H9 (cell line): Measurements from ENCODE around the gene VEZT. TPM values are rescaled to one million over a fixed set of nuclear protein-coding genes. Genes with fewer than 3 reads are reported as not detected.

Experiments
- DNase-seq: peaks from one replicate; pipeline ENCODE4 v3.0.0-alpha.2; 2017
- H2AFZ ChIP-seq: one replicate; pipeline ENCODE4 v1.6.1; 2013; ENCODE audit warnings: mild to moderate bottlenecking, low read length, control low read depth, moderate library complexity
- H2AK5ac ChIP-seq: 2 replicates; pipeline ENCODE4 v1.6.1; 2013; ENCODE audit warnings: low read length, control low read depth, mixed read lengths; ENCODE audit not compliant: insufficient read length
- H2BK120ac ChIP-seq: one replicate; pipeline ENCODE4 v1.6.1; 2013; ENCODE audit warnings: low read depth, mild to moderate bottlenecking, low read length, control low read depth, inconsistent platforms; ENCODE audit not compliant: poor library complexity, severe bottlenecking
- H2BK12ac ChIP-seq: 2 replicates; pipeline ENCODE4 v1.6.1; 2013; ENCODE audit warnings: low read length, control low read depth, mixed read lengths, low read depth; ENCODE audit not compliant: insufficient read length
- H2BK15ac ChIP-seq: 2 replicates; pipeline ENCODE4 v1.6.1; 2013; ENCODE audit warnings: low read depth, low read length, control low read depth
- H2BK20ac ChIP-seq: one replicate; pipeline ENCODE4 v1.6.1; 2013; ENCODE audit warnings: low read depth, mild to moderate bottlenecking, low read length, control low read depth, inconsistent platforms; ENCODE audit not compliant: poor library complexity, severe bottlenecking
- H2BK5ac ChIP-seq: 2 replicates; pipeline ENCODE4 v1.6.1; 2013; ENCODE audit warnings: low read length, control low read depth, mixed read lengths; ENCODE audit not compliant: insufficient read length
- H3K14ac ChIP-seq: 2 replicates; pipeline ENCODE4 v1.6.1; 2013; ENCODE audit warnings: low read length, control low read depth; ENCODE audit not compliant: insufficient read depth
- H3K18ac ChIP-seq: 2 replicates; pipeline ENCODE4 v1.6.1; 2013; ENCODE audit warnings: low read depth, mild to moderate bottlenecking, mixed read lengths, low read length, control low read depth; ENCODE audit not compliant: insufficient read length
- H3K23ac ChIP-seq: 2 replicates; pipeline ENCODE4 v1.6.1; 2013; ENCODE audit warnings: low read length, control low read depth, mixed read lengths, low read depth; ENCODE audit not compliant: insufficient read length
- H3K23me2 ChIP-seq: 2 replicates; pipeline ENCODE4 v1.6.1; 2013; ENCODE audit warnings: low read depth, mild to moderate bottlenecking, mixed read lengths, low read length, control low read depth; ENCODE audit not compliant: insufficient read length, poor library complexity, severe bottlenecking
- H3K27ac ChIP-seq: 2 replicates; pipeline ENCODE4 v1.5.1; 2013; ENCODE audit warnings: low read length, control low read depth, mixed read lengths, low read depth; ENCODE audit not compliant: insufficient read length
- H3K27me3 ChIP-seq: 2 replicates; pipeline ENCODE4 v1.6.1; 2013; ENCODE audit warnings: low read length, control low read depth, inconsistent platforms; ENCODE audit not compliant: insufficient read depth
- H3K4ac ChIP-seq: 2 replicates; pipeline ENCODE4 v1.6.1; 2013; ENCODE audit warnings: low read depth, mild to moderate bottlenecking, control low read depth, inconsistent platforms, low read length, moderate library complexity
- H3K4me1 ChIP-seq: 2 replicates; pipeline ENCODE4 v1.6.1; 2013; ENCODE audit warnings: low read length, control low read depth, inconsistent platforms; ENCODE audit not compliant: insufficient read depth
- H3K4me2 ChIP-seq: 2 replicates; pipeline ENCODE4 v1.6.1; 2013; ENCODE audit warnings: low read length, control low read depth, mixed read lengths; ENCODE audit not compliant: insufficient read length, insufficient read depth
- H3K56ac ChIP-seq: 2 replicates; pipeline ENCODE4 v1.6.1; 2013; ENCODE audit warnings: low read depth, mild to moderate bottlenecking, mixed read lengths, low read length, control low read depth; ENCODE audit not compliant: insufficient read length
- H3K79me1 ChIP-seq: 2 replicates; pipeline ENCODE4 v1.6.1; 2013; ENCODE audit warnings: low read depth, mild to moderate bottlenecking, moderate library complexity, low read length, control low read depth, inconsistent platforms; ENCODE audit not compliant: insufficient read depth, poor library complexity, severe bottlenecking
- H3K79me2 ChIP-seq: 2 replicates; pipeline ENCODE4 v1.6.1; 2013; ENCODE audit warnings: low read length, control low read depth, inconsistent platforms; ENCODE audit not compliant: insufficient read depth
- H3K9ac ChIP-seq: 2 replicates; pipeline ENCODE4 v1.6.1; 2013; ENCODE audit warnings: low read length, control low read depth, mixed read lengths; ENCODE audit not compliant: insufficient read length; ENCODE audit errors: extremely low read depth
- H3K9me3 ChIP-seq: one replicate; pipeline ENCODE4 v1.6.1; 2013; ENCODE audit warnings: low read depth, low read length, inconsistent platforms; ENCODE audit not compliant: control insufficient read depth
- H3T11ph ChIP-seq: one replicate; pipeline ENCODE4 v1.6.1; 2013; ENCODE audit warnings: mild to moderate bottlenecking, low read length, control low read depth, inconsistent platforms
- H4K20me1 ChIP-seq: one replicate; pipeline ENCODE4 v1.6.1; 2013; ENCODE audit not compliant: control insufficient read depth, insufficient read length, insufficient read depth
- H4K5ac ChIP-seq: 2 replicates; pipeline ENCODE4 v1.6.1; 2013; ENCODE audit warnings: low read depth, mild to moderate bottlenecking, mixed read lengths, low read length, control low read depth; ENCODE audit not compliant: insufficient read length
- H4K8ac ChIP-seq: replicated peaks from 2 replicates; pipeline ENCODE4 v1.6.1; 2013; ENCODE audit warnings: low read length, control low read depth, mixed read lengths, low read depth; ENCODE audit not compliant: insufficient read length
- H4K91ac ChIP-seq: 2 replicates; pipeline ENCODE4 v1.6.1; 2013; ENCODE audit warnings: low read depth, mild to moderate bottlenecking, moderate library complexity, mixed read lengths, low read length, control low read depth; ENCODE audit not compliant: insufficient read length
- H3K27ac Mint-ChIP-seq, 3 experiments: 2 replicates in 2 of 3; 3 replicates in 1 of 3; pipeline ENCODE4 v1.8.0; 2020 to 2021; ENCODE audit warnings: mixed read lengths in 3 of 3, mild to moderate bottlenecking in 1 of 3, moderate library complexity in 1 of 3
- H3K27me3 Mint-ChIP-seq: 2 replicates; pipeline ENCODE4 v1.8.0; 2021; ENCODE audit warnings: low read depth, mild to moderate bottlenecking, moderate library complexity, mixed read lengths
- H3K36me3 Mint-ChIP-seq, 3 experiments: 2 replicates in 2 of 3; 3 replicates in 1 of 3; pipeline ENCODE4 v1.8.0; 2020 to 2021; ENCODE audit warnings: low read depth in 3 of 3, mixed read lengths in 3 of 3; ENCODE audit not compliant: insufficient read depth in 1 of 3
- H3K4me1 Mint-ChIP-seq, 2 experiments: 2 replicates each; pipeline ENCODE4 v1.8.0; 2020; ENCODE audit warnings: mixed read lengths in 2 of 2
- H3K4me3 Mint-ChIP-seq, 2 experiments: 2 replicates in 1 of 2; 3 replicates in 1 of 2; pipeline ENCODE4 v1.8.0; 2020 to 2021; ENCODE audit warnings: mild to moderate bottlenecking in 2 of 2, mixed read lengths in 2 of 2, moderate library complexity in 1 of 2
- H3K9me3 Mint-ChIP-seq, 2 experiments: 2 replicates in 1 of 2; 3 replicates in 1 of 2; pipeline ENCODE4 v1.8.0; 2020; ENCODE audit warnings: mild to moderate bottlenecking in 2 of 2, mixed read lengths in 2 of 2, moderate library complexity in 1 of 2
- WGBS: extraction: QIAGEN DNeasy Blood & Tissue Kit; methylation state at CpG from one replicate; pipeline ENCODE4 v1.1.7; 2013; ENCODE audit warnings: missing lambda C conversion rate, low lambda C conversion rate, mixed read lengths; ENCODE audit not compliant: insufficient read length; ENCODE audit errors: extremely low coverage; 5-methylcytosine and 5-hydroxymethylcytosine counted together
- total RNA-seq: library from RNA; stranded (reverse); gene quantifications from 2 replicates; pipeline ENCODE4 v1.2.1, GENCODE V29; 2021
- TF ChIP-seq, protein P1 (sequence below): fragments of 200-600 bp; sonication (generic); conservative IDR thresholded peaks from 3 replicates; pipeline ENCODE4 v1.8.0; 2021; ENCODE audit warnings: antibody characterized with exemption, mild to moderate bottlenecking

Gene VEZT
- total RNA-seq, 1 experiment from 2014 or later, result 69.8 TPM

DNA sequence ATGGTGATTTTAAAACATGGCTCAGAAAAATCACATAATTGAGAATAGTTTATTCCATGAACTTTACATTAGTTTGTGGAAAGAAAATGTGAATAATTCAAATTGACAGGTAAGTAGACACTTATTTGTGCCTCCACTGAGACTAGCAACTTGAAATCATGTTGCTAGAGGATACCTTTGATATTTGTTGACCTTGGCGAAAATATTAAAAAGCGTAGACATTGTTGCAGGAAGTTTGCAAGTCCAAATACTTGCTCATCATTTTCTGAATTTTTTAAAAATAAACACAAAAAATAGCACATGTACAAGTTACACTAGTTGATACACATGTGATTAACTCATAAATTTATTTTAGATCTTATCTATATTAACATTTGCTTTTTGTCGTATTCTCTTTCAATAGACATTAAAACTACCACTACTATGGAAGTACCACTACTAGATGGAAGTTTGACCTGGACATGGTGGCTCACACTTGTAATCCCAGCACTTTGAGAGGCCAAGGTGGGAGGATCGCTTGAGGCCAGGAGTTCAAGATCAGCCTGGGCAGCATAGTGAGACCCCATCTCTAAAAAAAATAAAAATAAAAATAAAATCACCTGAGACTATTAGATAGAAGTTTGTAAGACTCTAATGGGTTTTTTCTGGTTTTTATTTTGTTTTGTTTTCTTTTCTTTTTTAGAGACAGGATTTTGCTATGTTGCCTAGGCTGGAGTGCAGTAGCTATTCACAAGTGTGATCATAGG lies 24.3 kb downstream of the VEZT start:
- no peak overlapping the region for H4K5ac ChIP-seq
- H3K79me1 ChIP-seq, result peaks cover 3% of the 10 kb centered on the region
- Mint-ChIP-seq H3K4me3 (no peak overlapping the region), H3K9me3 (no peaks in the 10 kb centered on the region; a peak in 1 of 5 replicates), H3K4me1 (peaks cover 0 to 7% of the 10 kb centered on the region in 2 experiments; a peak in 1 of 4 replicates), H3K27ac (no peak overlapping the region), H3K27me3 (no peaks in the 10 kb centered on the region), H3K36me3 (peaks cover 13 to 38% (median 26%) of the 10 kb centered on the region in 3 experiments; a peak in 6 of 7 replicates)
- H2AFZ ChIP-seq, result no peak overlapping the region
- no peak overlapping the region for H2BK120ac ChIP-seq
- H3K56ac ChIP-seq, result no peak overlapping the region
- H3K23ac ChIP-seq, result no peak overlapping the region
- no peak overlapping the region for H3K27ac ChIP-seq
- H2BK5ac ChIP-seq, result no peak overlapping the region
- no CpG with 5 or more reads among the region's 4 CpGs for WGBS
- no peak overlapping the region for H4K91ac ChIP-seq
- no peak overlapping the region for H4K8ac ChIP-seq
- no peak overlapping the region for H3K4ac ChIP-seq
- no peak overlapping the region for H3K9ac ChIP-seq
- TF ChIP-seq, protein P1, sequence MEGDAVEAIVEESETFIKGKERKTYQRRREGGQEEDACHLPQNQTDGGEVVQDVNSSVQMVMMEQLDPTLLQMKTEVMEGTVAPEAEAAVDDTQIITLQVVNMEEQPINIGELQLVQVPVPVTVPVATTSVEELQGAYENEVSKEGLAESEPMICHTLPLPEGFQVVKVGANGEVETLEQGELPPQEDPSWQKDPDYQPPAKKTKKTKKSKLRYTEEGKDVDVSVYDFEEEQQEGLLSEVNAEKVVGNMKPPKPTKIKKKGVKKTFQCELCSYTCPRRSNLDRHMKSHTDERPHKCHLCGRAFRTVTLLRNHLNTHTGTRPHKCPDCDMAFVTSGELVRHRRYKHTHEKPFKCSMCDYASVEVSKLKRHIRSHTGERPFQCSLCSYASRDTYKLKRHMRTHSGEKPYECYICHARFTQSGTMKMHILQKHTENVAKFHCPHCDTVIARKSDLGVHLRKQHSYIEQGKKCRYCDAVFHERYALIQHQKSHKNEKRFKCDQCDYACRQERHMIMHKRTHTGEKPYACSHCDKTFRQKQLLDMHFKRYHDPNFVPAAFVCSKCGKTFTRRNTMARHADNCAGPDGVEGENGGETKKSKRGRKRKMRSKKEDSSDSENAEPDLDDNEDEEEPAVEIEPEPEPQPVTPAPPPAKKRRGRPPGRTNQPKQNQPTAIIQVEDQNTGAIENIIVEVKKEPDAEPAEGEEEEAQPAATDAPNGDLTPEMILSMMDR, result no peak
- no peak for DNase-seq
- no peak overlapping the region for H3K4me2 ChIP-seq
- no peak overlapping the region for H3T11ph ChIP-seq
- H4K20me1 ChIP-seq, result no peaks in the 10 kb centered on the region
- H3K79me2 ChIP-seq, result peaks cover 2% of the 10 kb centered on the region; the same call in 1 of the 2 replicates
- H2BK20ac ChIP-seq, result no peak overlapping the region
- H3K27me3 ChIP-seq, result no peaks in the 10 kb centered on the region
- H3K18ac ChIP-seq, result no peak overlapping the region
- no peak overlapping the region for H2BK15ac ChIP-seq
- no peak overlapping the region for H2AK5ac ChIP-seq
- H3K14ac ChIP-seq, result no peak overlapping the region
- H3K9me3 ChIP-seq, result no peaks in the 10 kb centered on the region
- no peaks in the 10 kb centered on the region for H3K23me2 ChIP-seq
- H2BK12ac ChIP-seq, result no peak overlapping the region
- H3K4me1 ChIP-seq, result no peaks in the 10 kb centered on the region
